ENCODE data around the gene PRKCH. TPM values are rescaled to one million over a fixed set of nuclear protein-coding genes. Genes with fewer than 3 reads are reported as not detected.

PRKCH gene
- total and polyA plus RNA-seq, 2 of the 13 experiments (the other 11 are each of a cell fraction or from before 2014, with no cell fraction given), result 0.48 to 1.3 TPM

DNA sequence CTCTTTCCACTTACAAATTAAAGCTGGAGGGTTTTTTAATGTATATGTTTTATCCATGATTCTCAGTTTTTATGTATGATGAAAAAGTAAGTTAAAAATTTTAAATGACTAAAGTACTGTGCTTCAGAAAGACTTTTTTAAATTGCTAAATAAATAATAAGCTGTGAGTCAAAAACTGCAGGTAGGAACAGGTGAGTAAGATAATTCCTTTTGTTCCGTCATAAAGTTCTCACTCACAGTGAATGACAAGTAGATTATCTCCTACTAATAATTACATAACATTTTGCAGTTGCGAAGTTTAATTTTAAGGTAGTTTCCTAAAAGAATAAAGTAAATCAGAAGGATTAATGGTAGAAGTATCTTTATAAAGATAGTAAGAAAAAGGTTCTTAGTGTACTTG, 78.0 kb downstream of the PRKCH start (continued):
- TF ChIP-seq, protein P1, sequence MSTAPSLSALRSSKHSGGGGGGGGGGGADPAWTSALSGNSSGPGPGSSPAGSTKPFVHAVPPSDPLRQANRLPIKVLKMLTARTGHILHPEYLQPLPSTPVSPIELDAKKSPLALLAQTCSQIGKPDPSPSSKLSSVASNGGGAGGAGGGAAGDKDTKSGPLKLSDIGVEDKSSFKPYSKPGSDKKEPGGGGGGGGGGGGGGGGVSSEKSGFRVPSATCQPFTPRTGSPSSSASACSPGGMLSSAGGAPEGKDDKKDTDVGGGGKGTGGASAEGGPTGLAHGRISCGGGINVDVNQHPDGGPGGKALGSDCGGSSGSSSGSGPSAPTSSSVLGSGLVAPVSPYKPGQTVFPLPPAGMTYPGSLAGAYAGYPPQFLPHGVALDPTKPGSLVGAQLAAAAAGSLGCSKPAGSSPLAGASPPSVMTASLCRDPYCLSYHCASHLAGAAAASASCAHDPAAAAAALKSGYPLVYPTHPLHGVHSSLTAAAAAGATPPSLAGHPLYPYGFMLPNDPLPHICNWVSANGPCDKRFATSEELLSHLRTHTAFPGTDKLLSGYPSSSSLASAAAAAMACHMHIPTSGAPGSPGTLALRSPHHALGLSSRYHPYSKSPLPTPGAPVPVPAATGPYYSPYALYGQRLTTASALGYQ (CRISPR knock-in tag; IDR thresholded peaks at IDR 0.05), result no peak
- TF ChIP-seq, protein P2, sequence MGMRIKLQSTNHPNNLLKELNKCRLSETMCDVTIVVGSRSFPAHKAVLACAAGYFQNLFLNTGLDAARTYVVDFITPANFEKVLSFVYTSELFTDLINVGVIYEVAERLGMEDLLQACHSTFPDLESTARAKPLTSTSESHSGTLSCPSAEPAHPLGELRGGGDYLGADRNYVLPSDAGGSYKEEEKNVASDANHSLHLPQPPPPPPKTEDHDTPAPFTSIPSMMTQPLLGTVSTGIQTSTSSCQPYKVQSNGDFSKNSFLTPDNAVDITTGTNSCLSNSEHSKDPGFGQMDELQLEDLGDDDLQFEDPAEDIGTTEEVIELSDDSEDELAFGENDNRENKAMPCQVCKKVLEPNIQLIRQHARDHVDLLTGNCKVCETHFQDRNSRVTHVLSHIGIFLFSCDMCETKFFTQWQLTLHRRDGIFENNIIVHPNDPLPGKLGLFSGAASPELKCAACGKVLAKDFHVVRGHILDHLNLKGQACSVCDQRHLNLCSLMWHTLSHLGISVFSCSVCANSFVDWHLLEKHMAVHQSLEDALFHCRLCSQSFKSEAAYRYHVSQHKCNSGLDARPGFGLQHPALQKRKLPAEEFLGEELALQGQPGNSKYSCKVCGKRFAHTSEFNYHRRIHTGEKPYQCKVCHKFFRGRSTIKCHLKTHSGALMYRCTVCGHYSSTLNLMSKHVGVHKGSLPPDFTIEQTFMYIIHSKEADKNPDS (CRISPR knock-in tag; IDR thresholded peaks at IDR 0.05), result no peak
- TF ChIP-seq PHF21A (CRISPR knock-in tag; IDR thresholded peaks at IDR 0.05) (no peak), HINFP (CRISPR knock-in tag; IDR thresholded peaks at IDR 0.05; ENCODE audit: low read depth) (no peak)

GRCh38 chr14:61401461-61401860, 80.1 kb downstream of the PRKCH start:
- H3K4me3 ChIP-seq (replicated peaks in 1 of 3; ENCODE audit: insufficient read depth in 1 of 3, low read depth in 2 of 3, low read length in 3 of 3), result no peak overlapping the region
- CTCF ChIA-PET (ENCODE audit: low intra/inter-chr PET ratio, low total read pairs), result no interaction called here
- DNase-seq (ENCODE audit: low spot score) (no peak), FAIRE-seq (no peak), ATAC-seq (no peak)
- no peaks in the 10 kb centered on the region for H3K79me2 ChIP-seq (ENCODE audit: insufficient read depth, low read length)
- intact Hi-C loops (cut with micrococcal nuclease; ENCODE audit: unreplicated experiment), result no loop called here
- H3K27ac ChIP-seq (ENCODE audit: extremely low read length, insufficient read depth, low read length), result no peak overlapping the region
- TF ChIP-seq, protein P3, sequence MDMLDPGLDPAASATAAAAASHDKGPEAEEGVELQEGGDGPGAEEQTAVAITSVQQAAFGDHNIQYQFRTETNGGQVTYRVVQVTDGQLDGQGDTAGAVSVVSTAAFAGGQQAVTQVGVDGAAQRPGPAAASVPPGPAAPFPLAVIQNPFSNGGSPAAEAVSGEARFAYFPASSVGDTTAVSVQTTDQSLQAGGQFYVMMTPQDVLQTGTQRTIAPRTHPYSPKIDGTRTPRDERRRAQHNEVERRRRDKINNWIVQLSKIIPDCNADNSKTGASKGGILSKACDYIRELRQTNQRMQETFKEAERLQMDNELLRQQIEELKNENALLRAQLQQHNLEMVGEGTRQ (IDR thresholded peaks at IDR 0.05; ENCODE audit: low read depth, low read length), result no peak
- TF ChIP-seq, protein P3 (CRISPR knock-in tag; IDR thresholded peaks at IDR 0.05; ENCODE audit: borderline replicate concordance), result no peak
- TF ChIP-seq THAP11 (CRISPR knock-in tag; IDR thresholded peaks at IDR 0.05), result no peak
- no peak for TF ChIP-seq SMYD3 (CRISPR knock-in tag; IDR thresholded peaks at IDR 0.05)
- TF ChIP-seq GRHL1 (CRISPR knock-in tag; conservative IDR thresholded peaks at IDR 0.05), result no peak
- TF ChIP-seq CHD4 (IDR thresholded peaks at IDR 0.05; ENCODE audit: borderline replicate concordance, low read length), result no peak
- TF ChIP-seq MAFK (conservative IDR thresholded peaks at IDR 0.05 in 1 of 2, IDR thresholded peaks at IDR 0.05 in 1 of 2; ENCODE audit: low read length in 2 of 2), result no peak
- no peak for TF ChIP-seq ZNF235 (CRISPR knock-in tag; IDR thresholded peaks at IDR 0.05; ENCODE audit: borderline replicate concordance)
- TF ChIP-seq PTBP1 (IDR thresholded peaks at IDR 0.05; ENCODE audit: low read depth, low read length, poor library complexity, severe bottlenecking), result no peak
- no peaks in the 10 kb centered on the region; a peak in 1 of 5 replicates for H3K27me3 ChIP-seq (ENCODE audit: control insufficient read depth in 1 of 2, insufficient read depth in 2 of 2, low read length in 2 of 2)
- H4K20me1 ChIP-seq (ENCODE audit: insufficient read depth, low read length), result no peaks in the 10 kb centered on the region
- H3K9me3 ChIP-seq (ENCODE audit: low read length), result no peaks in the 10 kb centered on the region
- H2AFZ ChIP-seq (ENCODE audit: low read length), result no peak overlapping the region
- H3K4me1 ChIP-seq (ENCODE audit: insufficient read depth, low read length), result no peaks in the 10 kb centered on the region
- no peak overlapping the region for H3K9ac ChIP-seq (ENCODE audit: insufficient read depth, low read depth, low read length)
- 2% methylated on average over 2 of the region's 2 CpGs for WGBS (ENCODE audit: low lambda C conversion rate)
- H3K36me3 ChIP-seq (replicated peaks in 1 of 2; ENCODE audit: control insufficient read depth in 1 of 2, insufficient read depth in 2 of 2, low read length in 2 of 2), result no peaks in the 10 kb centered on the region
- POLR2A ChIA-PET, result no interaction called here
- BruUV-seq (replicated peaks), result no TSS peak
- in situ Hi-C loops (cut with HindIII; ENCODE audit: extremely low pct_ligation_motif_present, low pct_unique_long_range_greater_than_20kb), result no loop called here
- no peak overlapping the region for H3K4me2 ChIP-seq (ENCODE audit: low read depth, low read length)
